HFFc6 (cell line): ENCODE measurements around the gene PSMG4. TPM values are rescaled to one million over a fixed set of nuclear protein-coding genes. Genes with fewer than 3 reads are reported as not detected.

Source experiments
- DNase-seq: peaks from one replicate; pipeline ENCODE4 v3.0.0-alpha.2; 2018
- H3K27ac Mint-ChIP-seq: 2 replicates; pipeline ENCODE4 v1.8.0; 2020; ENCODE audit warnings: mild to moderate bottlenecking, mixed read lengths
- H3K27me3 Mint-ChIP-seq: 2 replicates; pipeline ENCODE4 v1.8.0; 2021; ENCODE audit warnings: mild to moderate bottlenecking, moderate library complexity, mixed read lengths; ENCODE audit not compliant: insufficient read depth
- H3K36me3 Mint-ChIP-seq: 2 replicates; pipeline ENCODE4 v1.8.0; 2021; ENCODE audit warnings: low read depth, mixed read lengths
- H3K4me1 Mint-ChIP-seq: 2 replicates; pipeline ENCODE4 v1.8.0; 2020; ENCODE audit warnings: low read depth, mixed read lengths
- H3K4me3 Mint-ChIP-seq: 2 replicates; pipeline ENCODE4 v1.8.0; 2020; ENCODE audit warnings: mild to moderate bottlenecking, moderate library complexity, mixed read lengths
- H3K9me3 Mint-ChIP-seq: 2 replicates; pipeline ENCODE4 v1.8.0; 2020; ENCODE audit warnings: mild to moderate bottlenecking, mixed read lengths
- total RNA-seq, 6 experiments: library from RNA; stranded (reverse); fragmentation: NEBNext Ultra II Directional; extraction: Animal tissue kit (Norgen Biotek cat#: 25700); gene quantifications; 2 replicates in 1 of 6; 3 replicates in 5 of 6; pipeline ENCODE4 v1.2.3, GENCODE V29; 2021
- TF ChIP-seq, protein P1 (sequence below): fragments of 200-600 bp; sonication (generic); IDR thresholded peaks from 2 replicates; pipeline ENCODE4 v1.5.0; 2021; ENCODE audit warnings: antibody characterized with exemption, mild to moderate bottlenecking

The PSMG4 gene
- total RNA-seq, 6 experiments from 2014 or later = 14.9 to 20.1 (median 17.6) TPM

DNA sequence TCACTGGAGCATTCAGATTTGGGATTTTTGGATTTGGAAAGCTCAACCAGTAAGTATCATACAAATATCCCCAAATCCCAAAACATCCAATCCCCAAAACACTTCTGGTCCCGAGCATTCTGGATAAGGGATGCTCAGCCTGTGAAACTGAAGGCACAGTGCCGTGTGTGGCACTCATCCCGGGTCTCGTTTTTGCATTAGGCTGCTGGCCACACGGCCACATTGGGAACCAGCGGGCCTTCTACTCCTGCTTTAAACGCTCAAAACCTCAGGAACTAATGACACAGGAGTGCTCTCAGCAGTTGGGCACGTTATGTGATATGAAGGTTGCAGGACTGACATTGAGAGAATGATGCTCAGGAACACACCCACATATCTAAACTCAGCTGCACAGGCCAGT lies 35.6 kb downstream of the PSMG4 start:
- no peaks in the 10 kb centered on the region for H3K9me3 Mint-ChIP-seq
- H3K4me1 Mint-ChIP-seq = no peaks in the 10 kb centered on the region; the same call in 1 of the 2 replicates
- H3K27ac Mint-ChIP-seq = no peak overlapping the region
- DNase-seq = no peak
- H3K4me3 Mint-ChIP-seq = no peak overlapping the region
- H3K36me3 Mint-ChIP-seq = no peaks in the 10 kb centered on the region
- TF ChIP-seq, protein P1, sequence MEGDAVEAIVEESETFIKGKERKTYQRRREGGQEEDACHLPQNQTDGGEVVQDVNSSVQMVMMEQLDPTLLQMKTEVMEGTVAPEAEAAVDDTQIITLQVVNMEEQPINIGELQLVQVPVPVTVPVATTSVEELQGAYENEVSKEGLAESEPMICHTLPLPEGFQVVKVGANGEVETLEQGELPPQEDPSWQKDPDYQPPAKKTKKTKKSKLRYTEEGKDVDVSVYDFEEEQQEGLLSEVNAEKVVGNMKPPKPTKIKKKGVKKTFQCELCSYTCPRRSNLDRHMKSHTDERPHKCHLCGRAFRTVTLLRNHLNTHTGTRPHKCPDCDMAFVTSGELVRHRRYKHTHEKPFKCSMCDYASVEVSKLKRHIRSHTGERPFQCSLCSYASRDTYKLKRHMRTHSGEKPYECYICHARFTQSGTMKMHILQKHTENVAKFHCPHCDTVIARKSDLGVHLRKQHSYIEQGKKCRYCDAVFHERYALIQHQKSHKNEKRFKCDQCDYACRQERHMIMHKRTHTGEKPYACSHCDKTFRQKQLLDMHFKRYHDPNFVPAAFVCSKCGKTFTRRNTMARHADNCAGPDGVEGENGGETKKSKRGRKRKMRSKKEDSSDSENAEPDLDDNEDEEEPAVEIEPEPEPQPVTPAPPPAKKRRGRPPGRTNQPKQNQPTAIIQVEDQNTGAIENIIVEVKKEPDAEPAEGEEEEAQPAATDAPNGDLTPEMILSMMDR = no peak
- H3K27me3 Mint-ChIP-seq = peaks cover 39% of the 10 kb centered on the region

DNA sequence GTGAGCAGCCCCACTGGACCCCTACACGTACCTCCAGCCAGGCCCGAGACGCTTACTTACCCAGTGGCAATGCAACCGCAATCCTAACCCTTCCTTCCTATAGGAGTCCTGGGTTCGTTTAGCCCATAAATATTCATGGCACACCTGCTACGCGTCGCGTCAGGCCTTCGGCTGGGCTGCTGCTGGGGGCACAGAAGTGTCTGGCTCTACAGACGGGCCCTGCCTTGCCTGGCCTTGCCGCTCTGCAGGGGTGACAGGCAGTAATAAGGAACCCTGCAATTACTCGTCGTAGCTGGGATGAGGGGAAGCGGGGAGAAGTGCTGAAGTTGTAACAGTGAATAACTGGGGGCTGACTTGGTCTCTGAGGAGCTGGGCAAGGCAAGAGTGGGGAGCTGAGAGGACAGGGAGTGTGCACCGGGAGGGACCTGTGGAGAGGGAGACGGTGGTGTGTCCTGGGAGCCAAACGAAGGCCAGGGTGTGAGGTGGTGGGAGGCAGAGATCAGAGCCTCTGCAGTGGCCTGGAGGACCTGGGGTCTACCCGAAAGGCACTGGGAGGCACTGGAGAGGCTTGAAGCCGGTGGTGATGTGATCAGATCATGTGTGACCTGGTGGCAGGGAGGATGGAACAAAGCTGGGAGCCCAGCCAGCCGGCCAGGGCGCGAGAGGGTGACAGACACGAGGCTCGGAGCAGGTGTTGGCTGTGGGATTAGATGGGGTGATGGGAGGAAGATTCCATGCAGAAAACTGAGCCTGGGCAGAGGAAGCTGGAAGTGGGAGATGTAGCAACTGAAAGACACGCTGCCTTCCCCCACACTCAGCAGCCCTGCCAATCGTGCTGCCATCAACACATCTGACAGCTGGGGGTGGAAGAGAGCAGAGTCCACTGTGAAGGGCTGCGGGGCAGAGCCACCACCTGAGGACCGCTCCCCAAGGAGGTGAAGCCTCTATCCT lies 36.4 kb downstream of the PSMG4 start:
- no peaks in the 10 kb centered on the region for H3K9me3 Mint-ChIP-seq
- no peaks in the 10 kb centered on the region; the same call in 1 of the 2 replicates for H3K4me1 Mint-ChIP-seq
- TF ChIP-seq, protein P1 = no peak
- H3K4me3 Mint-ChIP-seq = no peak overlapping the region
- no peak overlapping the region for H3K27ac Mint-ChIP-seq
- H3K27me3 Mint-ChIP-seq = peaks cover 39% of the 10 kb centered on the region
- H3K36me3 Mint-ChIP-seq = no peaks in the 10 kb centered on the region
- DNase-seq = no peak

DNA sequence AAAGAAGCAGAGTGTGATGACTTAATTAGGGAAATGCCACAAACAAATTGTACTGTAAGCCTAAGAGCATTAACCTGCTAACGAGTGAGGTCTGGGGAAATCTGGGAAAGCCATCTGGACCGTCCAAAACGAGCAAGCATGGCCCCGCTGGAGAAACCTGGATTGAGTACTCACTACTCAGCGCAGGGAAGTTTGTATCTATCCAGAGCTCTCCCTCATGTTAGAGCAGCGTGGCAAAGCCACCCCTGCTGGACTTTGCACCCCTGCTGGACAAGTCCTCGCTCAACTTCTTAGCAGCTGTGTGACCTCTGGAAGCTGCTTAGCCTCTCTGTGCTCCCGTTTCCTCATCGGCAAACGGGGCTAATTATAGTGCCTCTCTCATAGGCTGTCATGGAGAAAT lies 37.3 kb downstream of the PSMG4 start:
- DNase-seq = no peak
- TF ChIP-seq, protein P1 = no peak
- Mint-ChIP-seq H3K36me3 (no peaks in the 10 kb centered on the region), H3K27me3 (peaks cover 38% of the 10 kb centered on the region), H3K27ac (no peak overlapping the region), H3K9me3 (no peaks in the 10 kb centered on the region), H3K4me3 (no peak overlapping the region), H3K4me1 (no peaks in the 10 kb centered on the region; the same call in 1 of the 2 replicates)

DNA sequence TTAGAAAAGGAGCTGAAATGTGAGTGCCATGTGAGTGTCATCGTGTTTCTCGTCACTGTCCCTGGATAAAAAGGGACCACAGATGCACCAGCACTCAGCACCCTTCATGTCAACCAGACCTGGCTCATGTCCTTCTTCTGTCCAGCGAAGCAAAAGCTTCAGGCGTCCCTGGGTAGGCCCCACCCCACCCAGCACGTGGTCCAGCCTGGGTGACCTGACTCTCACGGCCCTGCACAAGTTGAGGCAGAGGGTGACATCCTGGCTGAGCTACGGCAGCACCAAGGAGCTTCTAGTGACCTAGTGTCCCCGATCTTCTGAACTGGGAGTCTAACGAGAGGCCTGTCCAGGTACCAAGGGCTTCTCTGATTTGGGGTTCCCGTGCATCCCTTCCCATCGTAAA lies 37.8 kb downstream of the PSMG4 start:
- Mint-ChIP-seq H3K4me3 (no peak overlapping the region), H3K9me3 (no peaks in the 10 kb centered on the region), H3K4me1 (no peaks in the 10 kb centered on the region; the same call in 1 of the 2 replicates), H3K27ac (no peak overlapping the region), H3K27me3 (peaks cover 40% of the 10 kb centered on the region), H3K36me3 (no peaks in the 10 kb centered on the region)
- no peak for DNase-seq
- TF ChIP-seq, protein P1 = no peak

DNA sequence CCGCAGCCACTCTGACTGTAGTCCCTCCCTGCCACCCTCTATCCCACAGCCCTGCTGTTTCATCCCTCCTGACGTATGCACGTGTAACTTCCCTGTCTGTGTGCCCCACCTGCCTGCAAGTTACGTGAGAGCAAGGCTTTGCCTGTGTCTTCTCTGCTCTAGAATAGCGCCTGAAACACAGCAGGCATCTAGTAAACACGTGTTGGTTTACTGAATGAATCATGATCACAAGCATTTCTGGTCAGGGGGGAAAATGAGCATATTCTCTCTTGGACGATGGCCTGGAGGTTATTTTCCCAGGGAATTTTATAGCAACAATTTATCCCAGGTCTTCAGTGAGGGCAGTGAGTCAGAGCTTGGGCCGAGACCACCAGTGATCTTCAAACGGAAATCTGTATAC lies 38.3 kb downstream of the PSMG4 start:
- Mint-ChIP-seq H3K36me3 (no peaks in the 10 kb centered on the region), H3K27me3 (peaks cover 45% of the 10 kb centered on the region), H3K9me3 (no peaks in the 10 kb centered on the region), H3K4me1 (no peaks in the 10 kb centered on the region; the same call in 1 of the 2 replicates), H3K27ac (no peak overlapping the region), H3K4me3 (no peak overlapping the region)
- TF ChIP-seq, protein P1 = no peak
- no peak for DNase-seq
